ENCODE data around the gene AADACL2. TPM values are rescaled to one million over a fixed set of nuclear protein-coding genes. Genes with fewer than 3 reads are reported as not detected.

The AADACL2 gene
- polyA plus RNA-seq, 1 of the 3 experiments (the other 2 are of a cell fraction) = not detected

DNA sequence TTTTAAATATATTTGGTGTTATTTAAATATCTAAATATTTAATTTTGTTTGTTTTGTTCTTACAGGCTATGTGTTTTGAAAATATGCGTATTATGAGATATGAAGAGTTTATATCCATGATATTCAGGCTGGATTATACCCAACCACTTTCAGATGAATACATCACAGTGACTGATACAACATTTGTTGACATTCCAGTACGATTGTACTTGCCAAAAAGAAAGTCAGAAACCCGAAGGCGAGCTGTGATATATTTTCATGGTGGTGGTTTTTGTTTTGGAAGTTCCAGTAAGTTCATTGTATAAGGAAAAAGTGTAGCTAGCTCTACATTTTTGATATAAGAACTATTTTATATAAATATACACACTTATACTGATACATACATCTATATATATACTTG lies 6.9 kb downstream of the AADACL2 start (continued):
- TF ChIP-seq, protein P1, sequence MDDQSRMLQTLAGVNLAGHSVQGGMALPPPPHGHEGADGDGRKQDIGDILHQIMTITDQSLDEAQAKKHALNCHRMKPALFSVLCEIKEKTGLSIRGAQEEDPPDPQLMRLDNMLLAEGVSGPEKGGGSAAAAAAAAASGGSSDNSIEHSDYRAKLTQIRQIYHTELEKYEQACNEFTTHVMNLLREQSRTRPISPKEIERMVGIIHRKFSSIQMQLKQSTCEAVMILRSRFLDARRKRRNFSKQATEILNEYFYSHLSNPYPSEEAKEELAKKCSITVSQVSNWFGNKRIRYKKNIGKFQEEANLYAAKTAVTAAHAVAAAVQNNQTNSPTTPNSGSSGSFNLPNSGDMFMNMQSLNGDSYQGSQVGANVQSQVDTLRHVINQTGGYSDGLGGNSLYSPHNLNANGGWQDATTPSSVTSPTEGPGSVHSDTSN (IDR thresholded peaks at IDR 0.05) = no peak
- TF ChIP-seq ELF1 (IDR thresholded peaks at IDR 0.05) = no peak
- no peak for TF ChIP-seq GATA2 (CRISPR knock-in tag; IDR thresholded peaks at IDR 0.05)
- TF ChIP-seq RAD21 (IDR thresholded peaks at IDR 0.05; ENCODE audit: low read length) = no peak
- TF ChIP-seq, protein P2, sequence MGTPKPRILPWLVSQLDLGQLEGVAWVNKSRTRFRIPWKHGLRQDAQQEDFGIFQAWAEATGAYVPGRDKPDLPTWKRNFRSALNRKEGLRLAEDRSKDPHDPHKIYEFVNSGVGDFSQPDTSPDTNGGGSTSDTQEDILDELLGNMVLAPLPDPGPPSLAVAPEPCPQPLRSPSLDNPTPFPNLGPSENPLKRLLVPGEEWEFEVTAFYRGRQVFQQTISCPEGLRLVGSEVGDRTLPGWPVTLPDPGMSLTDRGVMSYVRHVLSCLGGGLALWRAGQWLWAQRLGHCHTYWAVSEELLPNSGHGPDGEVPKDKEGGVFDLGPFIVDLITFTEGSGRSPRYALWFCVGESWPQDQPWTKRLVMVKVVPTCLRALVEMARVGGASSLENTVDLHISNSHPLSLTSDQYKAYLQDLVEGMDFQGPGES (IDR thresholded peaks at IDR 0.05; ENCODE audit: low read depth, low read length) = no peak
- TF ChIP-seq TCF12 (IDR thresholded peaks at IDR 0.05) = no peak
- no peak for TF ChIP-seq GABPA (IDR thresholded peaks at IDR 0.05; ENCODE audit: low read depth)

DNA sequence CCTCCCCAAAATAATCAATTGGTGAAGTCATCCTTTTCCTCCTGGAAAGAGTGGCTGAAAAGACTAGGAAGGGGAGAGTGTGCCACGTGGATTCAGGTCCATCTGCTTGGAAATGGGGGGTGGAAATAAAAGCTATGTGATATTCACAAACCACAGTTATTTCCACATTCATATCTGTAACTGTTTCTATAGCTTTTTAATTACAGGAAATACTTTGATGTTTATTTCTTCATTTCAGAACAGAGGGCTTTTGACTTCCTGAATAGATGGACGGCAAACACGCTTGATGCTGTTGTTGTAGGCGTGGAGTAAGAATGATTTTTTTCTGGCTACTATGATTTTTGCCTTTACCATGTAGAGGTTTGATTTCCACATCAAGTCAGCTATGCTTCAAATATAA lies 10.1 kb downstream of the AADACL2 start:
- H3K4me1 ChIP-seq (ENCODE audit: control insufficient read depth in 1 of 2, insufficient read depth in 2 of 2, low read depth in 1 of 2, low read length in 1 of 2) = no peaks in the 10 kb centered on the region
- CTCF ChIA-PET = no interaction called here
- H3K27me3 ChIP-seq (ENCODE audit: insufficient read depth) = no peaks in the 10 kb centered on the region
- peaks cover 7% of the 10 kb centered on the region for H3F3A ChIP-seq (replicated peaks; ENCODE audit: insufficient read depth)
- H3K9me3 ChIP-seq = no peaks in the 10 kb centered on the region; the same call in 1 of the 2 replicates
- no peaks in the 10 kb centered on the region for H3K9me2 ChIP-seq
- H3K4me3 ChIP-seq (ENCODE audit: low read depth in 2 of 2, low read length in 1 of 2) = no peak overlapping the region
- TF ChIP-seq EP300 (IDR thresholded peaks at IDR 0.05; ENCODE audit: borderline replicate concordance in 1 of 2, low read depth in 1 of 2, low read length in 1 of 2) (no peak), RXRA (IDR thresholded peaks at IDR 0.05; ENCODE audit: borderline replicate concordance, low read depth) (no peak), ELF1 (IDR thresholded peaks at IDR 0.05) (no peak), GATA2 (CRISPR knock-in tag; IDR thresholded peaks at IDR 0.05) (no peak), NFIC (IDR thresholded peaks at IDR 0.05; ENCODE audit: borderline replicate concordance) (no peak), EZH2phosphoT487 (IDR thresholded peaks at IDR 0.05; ENCODE audit: borderline replicate concordance, low read depth) (no peak), POLR2AphosphoS5 (IDR thresholded peaks at IDR 0.05; ENCODE audit: low read depth, low read length) (no peak), RCOR1 (IDR thresholded peaks at IDR 0.05; ENCODE audit: low read length) (no peak), TEAD4 (IDR thresholded peaks at IDR 0.05; ENCODE audit: borderline replicate concordance, insufficient read depth) (no peak), FOSL2 (IDR thresholded peaks at IDR 0.05; ENCODE audit: borderline replicate concordance, low read depth) (no peak), TCF12 (IDR thresholded peaks at IDR 0.05) (no peak), YY1 (IDR thresholded peaks at IDR 0.05; ENCODE audit: low read depth) (no peak)
- TF ChIP-seq, protein P3, sequence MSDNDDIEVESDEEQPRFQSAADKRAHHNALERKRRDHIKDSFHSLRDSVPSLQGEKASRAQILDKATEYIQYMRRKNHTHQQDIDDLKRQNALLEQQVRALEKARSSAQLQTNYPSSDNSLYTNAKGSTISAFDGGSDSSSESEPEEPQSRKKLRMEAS (IDR thresholded peaks at IDR 0.05; ENCODE audit: low read depth) = no peak
- TF ChIP-seq, protein P2 (IDR thresholded peaks at IDR 0.05; ENCODE audit: low read depth, low read length) = no peak
- TF ChIP-seq, protein P4, sequence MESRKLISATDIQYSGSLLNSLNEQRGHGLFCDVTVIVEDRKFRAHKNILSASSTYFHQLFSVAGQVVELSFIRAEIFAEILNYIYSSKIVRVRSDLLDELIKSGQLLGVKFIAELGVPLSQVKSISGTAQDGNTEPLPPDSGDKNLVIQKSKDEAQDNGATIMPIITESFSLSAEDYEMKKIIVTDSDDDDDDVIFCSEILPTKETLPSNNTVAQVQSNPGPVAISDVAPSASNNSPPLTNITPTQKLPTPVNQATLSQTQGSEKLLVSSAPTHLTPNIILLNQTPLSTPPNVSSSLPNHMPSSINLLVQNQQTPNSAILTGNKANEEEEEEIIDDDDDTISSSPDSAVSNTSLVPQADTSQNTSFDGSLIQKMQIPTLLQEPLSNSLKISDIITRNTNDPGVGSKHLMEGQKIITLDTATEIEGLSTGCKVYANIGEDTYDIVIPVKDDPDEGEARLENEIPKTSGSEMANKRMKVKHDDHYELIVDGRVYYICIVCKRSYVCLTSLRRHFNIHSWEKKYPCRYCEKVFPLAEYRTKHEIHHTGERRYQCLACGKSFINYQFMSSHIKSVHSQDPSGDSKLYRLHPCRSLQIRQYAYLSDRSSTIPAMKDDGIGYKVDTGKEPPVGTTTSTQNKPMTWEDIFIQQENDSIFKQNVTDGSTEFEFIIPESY (IDR thresholded peaks at IDR 0.05; ENCODE audit: borderline replicate concordance, low read depth) = no peak
- no peak overlapping the region for H2AFZ ChIP-seq (ENCODE audit: low read depth)
- POLR2A ChIA-PET = no interaction called here
- H3K9ac ChIP-seq = no peak overlapping the region
- no peaks in the 10 kb centered on the region for H3K79me2 ChIP-seq (ENCODE audit: insufficient read depth)
- H4K20me1 ChIP-seq (ENCODE audit: insufficient read depth) = no peaks in the 10 kb centered on the region
- H3K4me2 ChIP-seq = no peak overlapping the region
- H3K36me3 ChIP-seq (replicated peaks in 1 of 2; ENCODE audit: control insufficient read depth in 1 of 2, insufficient read depth in 2 of 2, low read length in 1 of 2) = peaks cover 0 to 15% of the 10 kb centered on the region in 2 experiments
- WGBS (ENCODE audit: low lambda C conversion rate) = 38% methylated on average over 4 of the region's 4 CpGs
- H3K27ac ChIP-seq (ENCODE audit: low read depth in 2 of 2, low read length in 1 of 2) = no peak overlapping the region
- no peak for DNase-seq
